Epidermal melanocyte (primary cell): ENCODE results near the gene CBR3.

Source experiments
- DNase-seq: peaks from one replicate; pipeline ENCODE4 v3.0.0; 2011; ENCODE audit warnings: low spot score; ENCODE audit not compliant: insufficient read length

CBR3 gene

DNA sequence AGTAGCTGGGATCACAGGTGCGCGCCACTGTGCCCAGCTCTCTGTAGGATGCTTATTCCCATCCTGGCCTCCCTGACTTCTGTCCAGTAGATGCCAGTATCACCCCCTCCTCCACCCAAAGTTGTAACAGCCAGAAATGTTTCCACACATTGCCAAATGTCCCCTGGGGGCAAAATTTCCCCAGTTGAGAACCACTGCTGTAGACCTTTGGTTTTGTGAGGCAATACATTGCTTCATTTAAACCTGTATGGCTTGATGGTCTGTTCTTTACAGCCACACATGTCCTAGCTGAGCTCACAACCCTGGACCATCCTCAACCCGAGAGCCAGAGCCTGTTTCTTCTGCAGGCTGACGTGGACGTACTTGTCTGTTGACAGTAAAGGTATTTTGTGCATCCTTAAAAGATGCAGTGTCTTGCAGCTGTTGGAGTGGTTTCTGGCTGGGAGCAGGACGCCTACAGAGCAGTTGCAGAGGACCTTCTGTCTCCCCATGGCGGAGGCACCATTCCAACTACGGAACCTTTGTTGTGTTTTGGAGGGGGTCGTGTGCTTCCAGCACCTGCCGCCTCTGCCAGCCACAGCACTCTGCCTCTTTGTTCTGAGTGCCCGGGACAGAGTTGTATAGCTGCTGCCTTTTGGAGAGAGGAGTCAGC lies 48.4 kb downstream of the CBR3 start:
- DNase-seq, result no peak

DNA sequence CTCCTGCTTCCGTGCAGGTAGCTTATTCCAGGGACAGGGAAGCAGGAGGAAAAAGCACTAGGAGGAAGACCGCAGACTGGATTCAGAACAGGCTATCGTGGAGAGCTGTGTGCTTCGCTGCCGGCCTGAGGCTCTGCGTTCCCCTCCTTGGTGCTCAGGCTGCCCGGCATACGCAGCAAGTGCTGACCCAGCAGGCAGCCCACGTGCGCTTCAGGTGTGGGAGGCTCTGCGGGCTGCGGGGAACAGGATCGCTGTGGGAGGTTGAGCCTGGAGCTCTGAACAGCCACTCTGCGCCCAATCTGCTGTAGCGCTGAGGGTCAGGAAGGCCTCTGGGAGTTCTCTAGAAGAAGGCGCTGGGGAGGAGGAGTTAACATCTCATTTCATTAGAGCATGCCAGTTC lies 49.7 kb downstream of the CBR3 start:
- DNase-seq, result no peak

DNA sequence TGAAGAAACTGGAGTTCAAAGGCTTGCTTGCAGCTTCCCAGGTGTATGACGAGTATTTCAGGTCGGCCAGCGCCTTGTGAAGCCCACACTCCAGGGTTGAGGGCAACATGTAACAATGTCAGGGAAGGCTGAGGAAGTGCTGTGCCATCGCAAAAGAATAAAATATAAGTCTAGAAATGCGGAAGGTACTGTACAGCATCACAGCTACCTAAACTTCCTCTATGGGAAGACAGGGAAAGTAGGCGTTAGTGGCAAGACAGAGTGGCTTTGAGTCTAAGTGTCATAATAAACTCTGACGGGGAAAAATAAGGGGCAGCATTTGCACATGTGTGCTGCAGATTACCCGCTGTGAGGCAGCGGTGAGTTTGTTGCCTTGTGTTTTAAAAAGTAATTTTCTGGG lies 50.6 kb downstream of the CBR3 start:
- DNase-seq, result no peak

DNA sequence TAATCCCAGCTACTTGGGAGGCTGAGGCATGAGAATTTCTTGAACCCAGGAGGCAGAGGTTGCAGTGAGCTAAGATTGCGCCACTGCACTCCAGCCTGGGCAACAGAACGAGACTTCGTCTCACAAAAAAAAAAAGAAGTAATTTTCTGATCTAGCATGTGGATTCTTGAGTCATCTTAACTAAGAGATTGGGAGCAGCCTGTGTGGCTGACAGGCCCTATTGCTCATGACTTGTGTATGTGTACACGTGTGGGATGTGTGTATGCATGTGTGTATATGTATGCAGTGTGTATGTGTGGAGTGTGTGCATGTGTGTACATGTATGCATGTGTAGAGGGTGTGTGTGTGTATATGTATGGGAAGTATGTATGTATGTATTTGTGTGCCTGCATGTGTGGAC lies 51.2 kb downstream of the CBR3 start:
- DNase-seq, result no peak

DNA sequence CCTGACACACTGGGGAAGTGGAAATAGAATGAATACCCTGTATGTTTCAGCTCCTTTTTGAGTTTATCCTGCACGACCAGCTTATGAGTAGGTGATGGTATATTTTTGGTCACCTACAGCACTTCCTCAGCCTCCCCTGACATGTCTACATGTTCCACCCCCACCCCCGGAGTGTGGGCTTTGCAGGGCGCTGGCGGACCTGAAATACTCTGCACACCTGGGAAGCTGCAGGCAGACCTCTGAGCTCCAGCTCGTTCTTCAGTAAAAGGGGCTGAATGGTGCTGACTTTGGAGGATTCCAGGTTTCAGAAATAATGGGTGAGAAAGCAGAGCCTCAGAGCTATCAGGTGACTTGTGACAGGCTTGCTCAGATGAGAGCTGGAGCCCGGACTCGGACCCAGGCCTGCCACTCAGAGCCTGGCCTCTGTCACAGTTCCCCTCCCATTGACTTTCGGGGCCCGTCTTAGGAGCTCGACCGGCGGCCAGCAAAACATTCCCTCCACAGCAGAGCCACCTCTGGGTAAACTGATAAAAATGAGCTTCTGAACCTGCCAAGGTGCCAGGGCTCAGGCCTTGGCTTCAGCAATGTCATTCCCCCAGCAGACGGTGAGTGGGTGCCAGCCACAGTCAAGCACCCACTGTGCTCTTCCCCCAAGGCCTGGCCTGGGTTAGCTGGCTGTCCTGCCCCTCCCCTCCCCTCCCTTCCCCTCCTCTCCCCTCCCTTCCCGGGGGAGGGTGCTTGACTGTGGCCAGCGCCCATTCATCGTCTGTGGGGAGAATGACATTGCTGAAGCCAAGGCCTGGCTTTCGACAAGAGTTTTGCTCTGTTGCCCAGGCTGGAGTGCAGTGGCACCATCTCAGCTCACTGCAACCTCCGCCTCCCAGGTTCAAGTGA lies 51.9 kb downstream of the CBR3 start:
- DNase-seq, result no peak

DNA sequence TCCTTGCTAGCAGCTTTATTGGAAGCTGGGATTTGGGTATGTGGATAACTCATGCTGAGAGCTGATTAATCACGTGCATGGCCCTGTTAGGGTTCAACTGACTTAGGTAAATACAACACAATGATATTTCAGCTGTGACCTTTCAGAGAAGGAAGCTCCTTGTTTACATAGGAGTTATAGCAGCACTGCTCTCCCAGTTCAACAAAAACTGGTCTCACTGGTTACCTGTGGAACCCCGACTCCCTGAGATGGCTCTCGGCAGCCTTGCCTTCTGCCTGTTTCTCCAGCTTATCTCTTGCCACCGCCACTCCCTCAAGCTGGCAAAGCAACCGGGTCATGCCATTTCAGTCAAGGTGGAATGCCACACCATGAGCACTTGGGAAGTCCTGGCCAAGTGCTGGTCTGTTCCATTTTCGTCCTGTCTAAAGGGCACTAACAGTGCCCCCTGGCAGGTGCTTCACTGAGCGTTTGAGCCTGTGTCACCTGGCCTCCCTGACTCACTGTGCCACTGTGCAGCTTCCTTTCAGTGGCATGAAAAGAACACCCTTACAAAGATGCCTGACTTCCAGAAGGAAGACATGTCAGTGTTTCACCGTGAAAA lies 53.3 kb downstream of the CBR3 start:
- no peak for DNase-seq

DNA sequence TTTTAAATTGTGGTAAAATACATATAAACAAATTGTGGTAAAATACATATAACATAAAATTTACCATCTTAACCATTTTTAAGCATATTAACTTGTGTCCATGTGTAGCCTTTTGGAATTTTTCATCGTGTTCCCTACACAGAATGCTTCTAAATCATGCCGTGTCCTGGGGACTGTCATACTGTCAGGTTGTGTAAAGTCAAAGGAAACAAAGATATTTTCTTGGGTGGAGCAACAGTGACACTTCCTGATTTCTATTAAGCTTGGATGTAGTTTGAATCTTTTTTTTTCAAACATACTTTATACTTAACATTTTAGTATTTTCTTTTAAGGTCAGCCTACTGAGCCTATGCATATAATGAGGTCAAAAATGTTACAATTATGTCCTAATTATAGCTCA lies 54.1 kb downstream of the CBR3 start:
- no peak for DNase-seq

DNA sequence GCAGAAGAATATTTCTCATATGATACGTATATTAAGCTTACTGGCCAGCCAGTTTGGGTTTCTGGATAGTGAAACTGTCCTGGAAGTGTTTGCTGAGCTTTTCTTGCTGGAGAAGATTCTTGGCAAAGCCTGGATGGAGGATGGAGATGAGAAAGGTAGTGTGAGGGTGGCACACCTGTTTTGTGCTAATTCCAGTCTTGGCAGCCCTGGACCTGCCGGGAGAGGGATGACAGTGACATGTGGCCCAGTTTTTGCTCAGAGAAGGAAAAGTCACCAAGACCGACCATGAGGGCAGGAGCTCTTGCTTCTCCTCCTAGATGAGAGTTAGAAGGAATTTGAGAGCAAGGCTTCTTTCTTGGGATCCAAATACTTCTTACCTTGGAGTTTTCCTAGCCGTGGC lies 55.9 kb downstream of the CBR3 start:
- no peak for DNase-seq

DNA sequence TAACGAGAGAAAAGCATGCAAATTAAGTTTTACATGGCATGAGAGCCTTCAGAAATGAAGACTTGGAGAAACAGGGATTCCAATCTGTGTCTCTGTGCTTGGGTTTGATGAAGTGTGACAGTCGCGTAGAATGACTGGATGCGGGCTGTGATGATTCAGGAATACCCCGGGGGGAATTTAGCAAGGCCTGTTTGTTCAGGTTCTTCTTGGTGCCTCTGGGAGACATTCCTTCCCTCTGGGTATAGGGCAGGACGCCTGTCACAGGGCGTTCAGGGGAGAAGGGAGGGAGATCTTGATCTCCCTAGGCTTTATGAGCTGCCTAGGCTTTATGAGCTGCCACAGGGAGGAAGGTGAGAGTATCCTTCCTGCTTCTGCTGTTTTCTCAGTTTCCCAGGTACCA lies 58.3 kb downstream of the CBR3 start:
- no peak for DNase-seq

DNA sequence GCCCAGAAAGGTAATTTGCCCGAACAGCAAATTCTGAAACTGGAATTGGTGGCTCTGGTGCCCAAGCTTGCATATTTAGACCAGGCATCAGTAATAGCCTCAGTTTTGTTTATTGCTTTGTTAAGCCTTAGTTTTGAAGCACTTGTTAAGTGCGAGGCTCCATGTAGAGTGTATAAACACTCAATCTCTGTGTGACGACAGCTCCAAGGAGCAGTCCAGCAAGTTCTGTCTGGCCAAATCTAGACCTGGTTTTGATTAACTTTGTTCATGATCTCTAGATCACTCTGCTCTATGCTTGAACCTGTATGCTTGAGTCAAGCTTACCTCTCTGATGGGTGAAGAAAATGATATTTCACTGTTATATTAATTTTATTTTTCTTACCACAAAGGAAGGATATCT lies 59.1 kb downstream of the CBR3 start:
- no peak for DNase-seq

DNA sequence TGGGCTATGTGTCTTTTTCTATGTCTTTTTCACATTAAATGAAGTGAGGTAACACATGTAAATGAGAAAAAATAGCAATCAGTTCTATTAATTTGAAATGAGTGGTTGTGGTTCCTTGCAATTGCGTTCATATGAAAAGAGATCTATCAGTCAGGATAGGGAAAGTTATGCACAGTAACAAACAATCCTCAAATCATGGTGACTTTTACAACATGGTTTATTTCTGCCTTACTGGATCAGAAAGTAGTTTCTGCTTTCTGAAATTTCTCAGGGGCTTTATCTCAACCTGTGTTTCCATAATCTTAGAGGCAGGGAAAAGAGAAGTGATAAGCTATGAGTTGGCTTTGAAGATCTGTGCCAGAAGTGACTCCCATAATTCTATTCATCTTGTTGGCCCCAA lies 60.7 kb downstream of the CBR3 start:
- DNase-seq, result no peak
